Stimulated activated CD8-positive, alpha-beta memory T cell treated with anti-CD3 and anti-CD28 coated beads, Interleukin-4, amount 100 ng/mL, for 48 hours (primary cell): ENCODE results near the gene GSAP.

Experiments
- DNase-seq: peaks from one replicate; pipeline ENCODE4 v3.0.0-alpha.2; 2020

Gene GSAP

GRCh38 chr7:77434570-77435275 lies 18.6 kb upstream of the GSAP start:
- DNase-seq, result no peak

GRCh38 chr7:77433901-77434300 lies 17.8 kb upstream of the GSAP start:
- DNase-seq, result no peak

GRCh38 chr7:77430927-77431326 lies 14.8 kb upstream of the GSAP start:
- DNase-seq, result no peak

- no peak for DNase-seq
These were observed 12.7 kb upstream of the GSAP start for GRCh38 chr7:77428777-77429231.

GRCh38 chr7:77427996-77428603 lies 12.0 kb upstream of the GSAP start:
- peak; percentile 32 for DNase-seq

GRCh38 chr7:77426521-77427051 lies 10.4 kb upstream of the GSAP start:
- DNase-seq, result no peak

GRCh38 chr7:77426052-77426404 lies 9.9 kb upstream of the GSAP start:
- DNase-seq, result no peak

- no peak for DNase-seq
These were observed 9.2 kb upstream of the GSAP start for GRCh38 chr7:77425101-77426051.

- DNase-seq, result no peak
These were observed 6.4 kb upstream of the GSAP start for GRCh38 chr7:77422500-77422899.

GRCh38 chr7:77420986-77421672 lies 5.0 kb upstream of the GSAP start:
- no peak for DNase-seq

GRCh38 chr7:77420438-77420837 lies 4.3 kb upstream of the GSAP start:
- no peak for DNase-seq

- no peak for DNase-seq
These were observed 3.0 kb upstream of the GSAP start for GRCh38 chr7:77419102-77419501.

- DNase-seq, result no peak
These were observed 1.7 kb upstream of the GSAP start for GRCh38 chr7:77417801-77418200.

GRCh38 chr7:77416621-77417371 lies 647 bp upstream of the GSAP start:
- no peak for DNase-seq

- DNase-seq, result no peak
These were observed 700 bp downstream of the GSAP start for GRCh38 chr7:77415476-77415822.

- DNase-seq, result no peak
These were observed 2.2 kb downstream of the GSAP start for GRCh38 chr7:77413861-77414424.

- DNase-seq, result no peak
These were observed 3.0 kb downstream of the GSAP start for GRCh38 chr7:77413128-77413527.

GRCh38 chr7:77409739-77410547 lies 6.2 kb downstream of the GSAP start:
- no peak for DNase-seq

GRCh38 chr7:77409005-77409738 lies 7.0 kb downstream of the GSAP start:
- no peak for DNase-seq

GRCh38 chr7:77407906-77408305 lies 8.2 kb downstream of the GSAP start:
- DNase-seq, result no peak
